COLO668 (cell line): ENCODE data around the gene CLEC4G.
A peak's percentile ranks its signal among the peaks of the same experiment; 100 is the strongest.

Experiments
- DNase-seq: peaks from one replicate; lab custom pipeline; 2025; ENCODE audit not compliant: unreplicated experiment; lab: John Stamatoyannopoulos, UW

CLEC4G gene

DNA sequence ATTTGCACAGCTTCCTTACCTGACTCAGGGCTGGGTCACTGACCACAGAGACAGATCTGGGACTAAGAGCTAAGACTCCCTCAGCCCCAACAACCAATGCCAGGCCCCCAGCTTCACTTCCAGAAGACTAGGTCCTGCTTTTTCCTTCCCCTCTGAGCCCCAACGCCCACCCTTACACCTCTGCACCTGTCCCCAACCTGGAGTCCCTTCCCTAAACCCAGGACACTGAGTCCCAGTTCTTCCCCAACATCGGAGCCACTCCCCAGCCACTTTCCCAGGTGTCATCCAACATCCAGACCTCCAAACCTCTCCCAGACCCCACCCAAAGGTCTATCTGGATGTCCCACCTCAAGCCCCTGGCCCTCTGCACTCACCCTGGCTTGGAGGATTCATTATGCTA is 32.9 kb downstream of the CLEC4G start:
- DNase-seq = no peak

GRCh38 chr19:7698583-7698982 is 33.3 kb downstream of the CLEC4G start:
- DNase-seq = no peak

DNA sequence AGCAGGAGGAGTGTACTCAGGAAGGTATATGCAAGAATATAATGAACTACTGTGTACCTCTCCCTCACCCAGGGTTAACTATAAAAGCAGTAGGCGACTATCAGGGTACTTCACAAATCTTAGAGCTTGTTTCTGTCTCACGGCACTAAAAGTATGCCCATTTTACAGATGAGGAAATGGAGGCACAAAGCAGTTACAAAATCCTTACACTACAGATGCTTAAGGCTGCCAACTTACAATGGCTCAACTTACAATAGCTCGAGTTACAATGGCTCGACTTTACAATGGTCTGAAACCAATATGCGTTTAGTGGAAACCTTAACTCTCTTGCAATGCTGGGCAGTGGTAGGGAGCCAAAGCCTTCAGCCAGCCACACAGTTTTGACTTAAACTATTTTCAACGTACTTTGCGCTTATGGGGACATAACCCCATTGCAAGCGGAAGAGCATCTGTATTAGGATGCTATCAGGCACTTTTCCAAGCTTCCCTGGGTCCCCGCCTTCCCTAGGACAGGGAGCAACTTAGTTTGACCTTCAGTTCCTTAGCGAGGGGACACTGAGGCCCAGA is 34.1 kb downstream of the CLEC4G start:
- DNase-seq = no peak

DNA sequence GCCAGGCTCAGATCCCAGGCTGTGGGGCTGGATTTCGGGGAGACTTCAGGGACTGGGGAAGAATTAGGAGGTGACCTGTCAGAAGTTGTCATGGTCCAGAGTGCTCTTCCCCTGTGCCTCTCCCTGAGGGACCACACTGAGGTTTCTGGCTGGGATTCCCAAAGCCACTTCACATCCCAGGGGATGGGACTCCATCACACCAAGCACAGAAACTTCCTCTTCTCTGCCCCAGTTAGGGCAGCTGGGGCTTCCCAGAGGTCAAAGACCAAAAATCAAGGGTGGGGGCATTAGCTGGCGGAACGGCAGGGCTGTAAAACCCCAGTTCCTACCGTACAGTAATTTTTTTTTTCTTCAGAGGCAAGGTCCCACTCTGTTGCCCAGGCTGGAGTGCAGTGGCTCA is 37.4 kb downstream of the CLEC4G start:
- no peak for DNase-seq

DNA sequence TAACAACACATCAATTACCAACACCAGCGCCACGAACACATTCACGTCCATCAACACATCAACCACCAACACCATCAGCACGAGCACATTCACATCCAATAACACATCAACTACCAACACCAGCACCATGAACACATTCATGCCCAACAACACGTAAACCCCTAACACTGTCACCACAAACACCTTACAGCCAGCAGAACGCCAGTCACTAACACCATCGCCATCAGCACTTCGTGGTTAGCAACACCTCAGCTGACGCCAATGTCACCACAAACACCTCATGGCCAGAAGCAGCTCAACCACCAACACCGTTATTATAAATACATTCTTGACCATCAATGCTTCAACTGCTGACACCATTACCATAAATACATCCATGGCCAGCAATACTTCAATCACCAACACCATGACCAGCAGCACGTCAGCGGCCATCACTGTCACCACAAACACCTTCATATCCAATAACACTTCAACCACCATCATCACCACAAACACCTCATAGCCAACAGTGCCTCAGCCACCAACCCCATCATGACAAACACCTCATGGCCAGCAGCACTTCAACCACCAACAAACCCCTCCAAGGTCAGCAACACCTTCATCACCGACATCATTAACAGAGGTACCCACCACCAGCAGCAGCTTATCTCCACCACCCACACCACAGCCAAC is 39.4 kb downstream of the CLEC4G start:
- no peak for DNase-seq

- no peak for DNase-seq
These were observed 40.4 kb downstream of the CLEC4G start for GRCh38 chr19:7691497-7691896.

DNA sequence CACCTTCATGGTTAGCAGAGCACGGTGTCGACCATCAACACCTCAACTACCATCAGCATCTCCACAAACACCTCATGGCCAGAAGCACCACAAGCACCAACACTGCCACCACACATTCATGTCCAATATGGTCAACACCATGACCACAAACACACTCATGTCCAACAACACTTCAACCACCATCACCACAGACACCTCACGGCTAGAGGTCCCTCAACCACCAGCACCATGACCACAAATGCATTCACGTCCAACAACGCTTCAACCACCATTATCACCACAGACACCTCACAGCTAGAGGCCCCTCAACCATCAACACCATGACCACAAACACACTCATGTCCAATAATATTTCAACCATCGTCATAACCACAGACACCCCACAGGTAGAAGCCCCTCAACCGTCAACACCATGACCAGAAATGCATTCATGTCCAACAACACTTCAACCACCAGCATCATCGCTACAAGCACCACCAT is 41.1 kb downstream of the CLEC4G start:
- no peak for DNase-seq

DNA sequence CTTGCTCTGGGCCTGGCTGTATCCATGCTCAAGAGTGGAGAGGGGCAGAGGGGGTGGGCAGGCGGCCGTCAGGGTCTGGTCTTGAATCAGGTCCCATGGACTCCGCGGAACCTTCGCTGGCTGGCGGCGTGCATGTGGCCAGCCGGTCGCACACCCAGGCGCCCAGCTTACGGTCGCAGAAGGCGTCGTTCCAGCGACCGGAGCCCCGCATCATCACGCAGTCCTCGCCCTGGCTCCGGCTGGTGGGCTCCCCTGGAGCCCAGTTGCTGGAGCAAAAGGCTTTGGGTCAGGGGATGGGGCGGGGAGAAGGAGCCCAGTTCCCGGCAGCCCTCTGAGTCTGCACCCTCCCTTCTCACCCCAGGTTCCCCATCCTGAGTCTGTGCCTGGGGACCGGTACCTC is 42.7 kb downstream of the CLEC4G start:
- no peak for DNase-seq

DNA sequence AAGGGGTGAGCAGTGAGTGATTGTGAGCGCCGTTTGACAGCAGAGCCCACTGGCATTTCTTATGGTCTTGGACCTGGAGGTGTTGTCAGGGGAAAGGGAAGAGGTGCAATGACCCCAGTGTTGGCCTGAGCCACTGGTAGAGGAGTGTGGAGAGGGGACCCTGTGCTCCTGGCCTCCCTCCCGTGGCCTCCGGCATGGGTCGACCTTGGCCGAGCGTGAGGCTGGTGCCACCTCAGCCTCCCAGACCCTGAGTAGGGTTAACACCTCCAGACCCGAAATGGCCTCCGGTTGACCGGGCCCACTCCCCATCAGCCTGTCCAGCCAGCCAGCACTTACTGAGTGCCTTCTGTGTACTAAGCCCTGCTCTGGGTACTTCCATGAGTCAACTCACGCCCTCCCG is 44.7 kb downstream of the CLEC4G start:
- no peak for DNase-seq

DNA sequence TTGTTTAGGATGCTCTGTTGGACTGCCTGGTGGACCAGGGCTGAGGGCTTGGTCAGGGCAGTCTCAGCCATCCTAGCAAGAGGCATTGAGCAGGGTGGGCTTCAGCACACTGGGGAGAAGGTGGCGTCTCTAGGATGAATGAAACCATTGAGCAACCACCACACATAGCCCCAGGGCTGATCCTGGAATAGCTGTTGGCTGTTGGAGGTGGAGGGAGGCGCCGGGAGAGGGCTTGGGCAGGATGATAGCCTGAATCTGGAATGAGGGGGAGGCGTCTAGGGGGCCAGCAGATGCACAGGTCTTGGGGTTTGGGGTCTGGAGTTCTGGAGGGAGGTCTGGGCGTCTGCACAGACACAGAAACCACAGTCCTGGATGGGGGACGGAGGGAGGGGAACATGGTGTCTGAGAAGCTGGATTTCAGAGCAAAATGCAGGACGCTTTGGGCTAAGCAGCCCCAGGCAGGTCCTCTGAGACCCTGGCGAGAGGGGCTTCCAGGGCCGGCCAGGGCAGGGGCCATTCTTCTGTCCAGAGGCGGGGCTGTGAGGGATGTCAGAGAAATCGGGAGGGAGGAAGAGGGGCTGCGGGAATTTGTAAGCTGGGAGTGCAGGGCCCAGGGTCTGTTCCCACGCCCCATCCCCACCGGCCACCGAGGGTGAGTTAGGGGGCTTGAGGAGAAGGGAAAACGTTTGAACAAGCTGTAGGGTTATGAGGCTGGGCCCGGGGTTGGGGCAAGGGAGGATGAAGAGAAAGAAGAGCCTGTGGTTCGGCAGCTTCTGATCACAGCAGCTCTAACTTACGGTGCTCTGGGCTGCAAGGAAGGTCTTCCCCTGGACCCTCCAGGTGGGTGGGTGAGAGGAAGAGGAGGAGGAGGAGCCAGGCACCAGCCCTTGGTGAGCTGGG is 46.1 kb downstream of the CLEC4G start:
- no peak for DNase-seq

GRCh38 chr19:7682175-7682855 is 49.6 kb downstream of the CLEC4G start:
- no peak for DNase-seq

GRCh38 chr19:7681340-7682174 is 50.4 kb downstream of the CLEC4G start:
- peak; percentile 54 for DNase-seq

GRCh38 chr19:7680606-7681339 is 51.1 kb downstream of the CLEC4G start, which contains the start of gene TRAPPC5:
Gene TRAPPC5, plus strand, starts transcription at chr19:7680833. Its CDS starts 1,421 bp downstream, at chr19:7682254.
- peak; percentile 90 for DNase-seq

DNA sequence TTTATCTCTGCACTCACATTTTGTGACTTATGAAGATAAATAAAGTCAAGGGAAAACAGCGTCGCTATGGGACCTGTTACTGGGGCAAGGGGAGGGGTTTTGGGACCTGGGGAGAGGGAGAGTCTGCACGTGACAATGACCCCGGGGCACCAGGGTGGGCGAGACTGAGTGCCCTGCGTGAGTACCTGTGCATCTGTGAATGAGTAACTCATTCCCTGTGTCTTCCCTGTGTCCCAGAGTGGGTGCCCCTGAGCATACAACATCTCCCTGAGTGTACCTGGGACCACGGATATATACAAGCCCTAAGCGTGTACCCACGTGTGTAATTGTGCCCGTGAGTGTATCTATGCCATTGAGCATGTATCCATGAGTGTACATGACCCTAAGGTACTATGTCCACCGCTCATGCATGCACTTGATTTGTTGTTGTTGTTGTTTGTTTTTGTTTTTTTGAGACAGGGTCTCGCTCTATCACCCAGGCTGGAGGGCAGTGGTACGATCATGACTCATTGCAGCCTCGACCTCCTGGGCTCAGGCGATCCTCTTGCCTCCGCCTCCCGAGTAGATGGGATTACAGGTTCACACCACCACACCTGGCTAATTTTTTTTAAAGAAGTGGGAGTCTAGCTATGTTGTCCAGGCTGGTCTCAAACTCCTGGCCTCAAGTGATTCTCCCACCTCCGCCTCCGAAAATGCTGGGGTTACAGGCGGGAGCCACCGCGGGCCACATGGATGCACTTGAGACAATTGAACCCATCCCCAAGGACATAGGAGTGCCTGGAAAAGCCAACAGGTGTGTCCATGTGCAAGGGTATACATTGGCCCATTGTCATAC is 51.9 kb downstream of the CLEC4G start:
- DNase-seq = no peak

- DNase-seq = peak; percentile 50
These were observed 52.7 kb downstream of the CLEC4G start for GRCh38 chr19:7678971-7679751.
